Right renal pelvis (tissue), 4 donors: ENCODE results near the gene DCAKD. TPM values are rescaled to one million over a fixed set of nuclear protein-coding genes. Genes with fewer than 3 reads are reported as not detected.
"Not testable (repeated sequence)": the region's sequence is repeated elsewhere in the genome, so short reads cannot be mapped to it uniquely, and the experiment has no call there.

Source experiments
- DNase-seq, 4 donors: peaks; one replicate each; pipeline ENCODE4 v3.0.0-alpha.2; 2013; ENCODE audit warnings: low read depth in 4 of 4, low spot score in 3 of 4, missing footprints in 1 of 4
- polyA plus RNA-seq, 4 donors: library from polyadenylated mRNA; unstranded; fragments of 120-200 nt; gene quantifications; one replicate each; pipeline ENCODE4 v1.2.1, GENCODE V29; 2013; ENCODE audit not compliant: insufficient read length in 4 of 4

Gene DCAKD
- polyA plus RNA-seq, 4 donors = 49.7 to 59.9 (median 52.8) TPM

DNA sequence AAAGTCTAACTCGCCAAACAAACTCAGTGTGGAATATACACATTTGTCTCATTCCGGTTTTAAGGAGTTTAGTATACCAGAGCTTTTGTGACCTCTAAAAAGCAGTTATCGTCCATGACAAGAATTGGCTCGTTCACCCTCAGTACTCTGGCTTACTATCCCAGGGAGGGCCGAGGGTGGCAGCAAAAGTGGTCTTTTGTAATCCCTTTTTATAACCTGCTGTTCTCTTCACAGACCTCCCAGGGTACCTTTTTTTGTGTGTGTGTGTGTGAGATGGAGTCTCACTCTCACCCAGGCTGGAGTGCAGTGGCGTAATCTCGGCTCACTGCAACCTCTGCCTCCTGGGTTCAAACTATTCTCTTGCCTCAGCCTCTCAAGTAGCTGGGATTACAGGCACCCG is 18.6 kb upstream of the DCAKD start:
- no peak for DNase-seq

DNA sequence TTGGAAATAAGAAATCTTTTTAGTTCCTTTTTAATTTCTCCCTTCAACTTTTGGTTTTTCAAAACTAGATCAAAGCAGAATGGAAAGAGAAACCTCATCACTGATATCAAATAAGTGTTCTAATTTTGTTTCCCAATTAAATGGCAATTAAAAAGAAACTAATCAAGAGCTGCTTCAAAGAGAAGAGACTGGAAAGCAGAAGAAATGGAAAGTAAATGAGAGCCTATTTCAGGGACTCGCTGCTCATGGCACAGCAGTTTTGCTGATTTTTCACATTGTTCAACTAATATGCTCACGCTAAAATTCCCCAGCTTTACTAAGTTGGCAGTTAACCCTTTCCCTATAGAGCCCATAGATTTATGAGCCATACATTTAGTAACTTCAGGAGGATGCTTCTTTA is 16.2 kb upstream of the DCAKD start:
- no peak for DNase-seq

DNA sequence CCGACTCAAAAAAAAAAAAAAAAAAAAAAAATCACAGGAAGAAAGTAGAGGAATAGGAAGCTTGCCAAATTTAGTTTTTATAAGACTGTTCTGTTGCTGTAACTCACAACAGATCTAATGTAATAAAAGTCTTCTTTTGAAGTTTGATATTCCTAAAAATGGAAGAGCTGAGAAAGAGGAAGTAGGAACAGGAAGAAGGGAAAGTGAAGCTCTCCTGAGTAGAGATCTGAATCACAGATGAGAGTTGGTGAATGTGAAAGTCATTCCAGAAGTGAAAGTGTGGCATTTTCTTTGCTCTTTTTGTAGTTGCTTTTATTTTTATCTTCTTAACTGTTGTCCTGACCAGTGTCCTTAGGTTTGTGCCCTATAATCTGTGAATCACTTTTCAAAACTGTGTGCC is 11.8 kb upstream of the DCAKD start:
- no peak for DNase-seq

DNA sequence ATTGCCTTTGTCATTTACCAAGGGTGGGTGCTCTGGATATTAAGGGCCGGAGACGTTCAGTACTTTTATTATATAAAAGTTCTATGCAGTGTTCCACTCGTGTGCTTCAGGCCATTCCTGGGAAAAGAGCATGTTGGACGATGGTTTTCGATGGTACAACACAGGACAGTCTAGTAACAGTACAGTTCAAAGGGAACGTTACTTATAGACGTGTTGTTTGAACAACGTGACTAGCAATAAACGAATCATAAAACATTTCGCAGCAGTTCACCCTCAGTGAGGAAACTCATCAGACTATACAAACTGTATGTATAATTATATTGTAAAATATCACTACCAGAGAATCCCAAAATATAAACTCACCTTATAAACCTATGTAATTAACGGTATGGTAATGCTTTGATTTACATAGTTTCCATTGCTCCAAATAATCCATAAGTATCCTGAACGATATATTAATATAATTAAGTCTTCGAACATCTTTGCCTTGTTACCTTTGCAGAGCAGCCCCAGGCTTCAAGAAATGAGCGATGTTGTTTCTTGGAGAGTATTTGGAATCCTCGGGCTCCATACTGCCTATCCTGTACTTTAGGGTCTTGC is 10.3 kb upstream of the DCAKD start:
- DNase-seq = no peak

DNA sequence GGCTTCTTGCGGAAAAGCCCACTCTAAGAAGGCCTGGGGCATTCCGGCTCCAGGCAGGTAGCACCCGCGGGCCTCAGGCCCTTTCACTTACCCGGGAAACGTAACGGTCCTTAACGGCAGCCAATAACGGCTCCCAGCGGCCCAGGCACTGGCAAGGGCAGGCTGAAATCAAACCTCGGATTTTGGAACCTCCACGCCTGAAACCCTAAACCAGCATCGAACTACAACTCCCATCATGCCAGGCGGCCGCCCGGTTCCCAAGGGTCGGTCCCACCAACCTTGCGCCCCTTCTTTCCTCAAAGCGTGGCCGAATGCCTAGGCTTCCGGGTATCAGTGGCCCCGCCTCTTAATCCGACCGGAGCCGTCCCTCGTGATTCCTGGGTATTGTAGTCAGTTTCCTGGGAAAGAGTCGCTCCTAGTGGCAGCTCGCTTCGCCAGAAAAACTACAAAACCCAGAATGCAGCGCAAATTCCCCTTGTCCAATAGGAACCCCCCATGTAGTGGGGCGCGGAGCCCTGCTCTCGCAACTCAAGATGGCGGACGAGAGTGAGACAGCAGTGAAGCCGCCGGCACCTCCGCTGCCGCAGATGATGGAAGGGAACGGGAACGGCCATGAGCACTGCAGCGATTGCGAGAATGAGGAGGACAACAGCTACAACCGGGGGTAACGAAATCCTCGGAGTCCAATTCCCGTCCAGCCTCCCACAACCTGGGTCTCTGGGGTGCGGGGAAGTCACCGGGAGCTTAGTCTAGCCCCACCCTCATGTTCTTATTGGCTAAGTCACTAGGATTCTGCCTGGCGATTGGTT is 9.6 kb upstream of the DCAKD start, which contains the start of gene NMT1:
Gene NMT1 (plus strand): TSS at position 521 of the 809 bp plus-strand sequence. CDS start 13 bp downstream, at position 534.
- peak; percentile 99 to 100 (median 99) for DNase-seq

DNA sequence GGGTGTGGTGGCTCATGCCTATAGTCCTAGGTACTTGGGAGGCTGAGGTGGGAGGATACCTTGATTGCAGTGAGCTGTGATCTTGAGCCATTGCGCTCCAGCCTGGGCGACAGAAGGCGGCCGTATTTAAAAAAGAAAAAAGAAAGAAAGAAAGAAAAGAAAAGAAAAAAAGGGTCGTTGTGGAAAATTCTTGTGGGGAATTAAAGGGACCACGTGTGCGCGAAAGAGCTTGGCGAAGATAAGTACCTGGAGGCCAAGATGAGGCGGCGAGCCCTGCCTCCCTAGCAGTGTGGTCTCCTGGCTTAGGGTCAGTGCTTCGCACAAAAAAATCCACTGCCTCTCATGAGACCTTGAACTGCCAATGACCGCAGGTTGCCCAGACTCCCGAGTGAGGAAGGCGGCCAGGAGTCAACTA is 9.0 kb upstream of the DCAKD start:
- DNase-seq = no peak

DNA sequence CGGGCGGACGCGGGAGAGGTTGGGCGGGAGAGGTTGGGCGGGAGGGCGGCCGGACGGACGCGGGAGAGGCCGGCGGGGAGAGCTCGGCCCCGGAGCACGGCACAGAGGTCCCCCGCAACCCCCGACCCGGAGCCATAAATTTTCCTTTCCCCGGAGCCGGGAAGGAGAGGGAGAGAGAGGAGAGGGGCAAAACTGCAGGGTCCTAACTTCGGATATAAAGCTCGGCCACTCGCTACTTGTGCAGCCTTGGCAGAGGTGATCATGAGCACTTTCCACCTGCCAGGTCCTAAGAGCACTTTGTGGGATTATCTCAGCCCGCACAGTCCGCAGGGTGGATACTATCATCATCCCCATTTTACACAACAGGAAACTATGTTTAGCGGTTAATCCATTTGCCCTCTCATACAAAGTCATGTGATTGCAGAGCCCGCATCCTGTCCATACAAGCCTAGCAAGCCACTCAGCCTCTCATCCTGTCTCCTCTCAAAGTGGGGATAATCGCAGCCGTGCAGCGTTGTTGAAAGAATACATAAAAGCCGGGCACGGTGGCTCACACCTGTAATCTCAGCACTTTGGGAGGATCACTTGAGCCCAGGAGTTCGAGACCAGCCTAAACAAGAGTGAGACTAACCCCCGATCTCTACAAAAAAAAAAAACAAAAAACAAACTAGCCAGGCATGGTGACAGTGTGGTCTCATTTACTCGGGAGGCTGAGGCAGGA is 780 bp upstream of the DCAKD start:
- DNase-seq = no peak

DNA sequence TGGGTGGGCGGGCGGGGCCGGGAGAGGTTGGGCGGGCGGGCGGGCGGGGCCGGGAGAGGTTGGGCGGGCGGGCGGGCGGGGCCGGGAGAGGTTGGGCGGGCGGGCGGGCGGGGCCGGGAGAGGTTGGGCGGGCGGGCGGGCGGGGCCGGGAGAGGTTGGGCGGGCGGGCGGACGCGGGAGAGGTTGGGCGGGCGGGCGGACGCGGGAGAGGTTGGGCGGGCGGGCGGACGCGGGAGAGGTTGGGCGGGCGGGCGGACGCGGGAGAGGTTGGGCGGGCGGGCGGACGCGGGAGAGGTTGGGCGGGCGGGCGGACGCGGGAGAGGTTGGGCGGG is 254 bp upstream of the DCAKD start:
- DNase-seq = not testable (repeated sequence)

DNA sequence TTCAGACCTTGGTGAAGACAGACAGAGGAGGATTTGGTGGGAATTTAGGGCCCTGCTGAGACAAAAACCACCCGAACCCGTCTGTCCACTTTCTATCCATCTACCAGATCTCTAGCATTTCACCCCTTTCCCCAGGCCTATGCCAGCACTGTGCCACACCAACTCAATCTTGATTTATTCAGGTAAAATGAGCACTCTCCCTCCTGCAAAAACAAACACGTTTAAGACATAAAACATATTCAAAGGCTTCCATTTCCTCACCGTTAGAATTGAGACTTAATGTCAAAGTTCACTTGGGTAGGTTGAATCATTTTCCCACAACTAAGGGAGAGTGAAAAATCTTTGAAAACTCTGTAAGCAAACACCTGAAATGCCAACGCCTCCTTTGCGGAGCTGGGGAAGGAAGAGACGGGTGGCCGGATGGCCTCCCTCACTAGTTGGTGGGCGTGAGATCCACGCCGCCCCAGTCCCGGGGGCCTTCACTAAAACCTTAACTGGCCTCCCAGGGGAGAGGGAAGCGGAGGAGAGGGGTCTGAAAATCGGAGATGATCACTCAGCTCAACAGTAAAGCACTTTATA is 862 bp downstream of the DCAKD start:
- DNase-seq = no peak

DNA sequence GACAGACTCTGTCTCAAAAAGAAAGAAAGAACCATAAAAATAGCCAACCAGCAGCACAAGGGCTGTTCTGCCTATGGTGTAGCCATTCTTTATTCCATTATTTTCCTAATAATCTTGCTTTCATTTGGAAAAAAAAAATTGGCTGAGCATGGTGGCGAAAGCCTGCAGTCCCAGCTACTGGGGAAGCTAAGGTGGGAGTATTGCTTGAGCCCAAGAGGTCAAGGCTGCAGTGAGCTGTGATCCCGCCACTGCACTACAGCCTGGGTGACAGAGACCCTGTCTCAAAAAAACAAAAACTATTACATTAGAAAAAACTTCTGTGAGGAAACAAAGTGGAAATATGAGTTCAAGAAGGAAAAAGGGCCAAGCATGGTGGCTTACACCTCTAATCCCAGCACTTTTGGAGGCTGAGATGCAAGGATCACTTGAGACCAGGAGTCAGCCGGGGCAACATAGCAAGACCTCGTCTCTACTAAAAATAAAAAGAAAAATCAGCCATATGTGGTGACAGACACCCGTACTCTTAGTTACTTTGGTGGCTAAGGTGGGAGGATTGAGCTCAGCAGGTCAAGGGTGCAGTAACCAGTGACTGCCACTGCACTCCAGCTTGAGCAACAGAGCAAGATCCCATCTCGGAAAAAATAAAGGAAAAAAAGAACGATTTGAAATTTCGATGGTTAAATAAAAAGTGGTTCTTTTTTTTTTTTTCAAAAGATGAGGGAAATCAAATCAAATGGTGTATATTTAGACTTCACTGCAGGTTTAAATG is 2.5 kb downstream of the DCAKD start:
- no peak for DNase-seq

DNA sequence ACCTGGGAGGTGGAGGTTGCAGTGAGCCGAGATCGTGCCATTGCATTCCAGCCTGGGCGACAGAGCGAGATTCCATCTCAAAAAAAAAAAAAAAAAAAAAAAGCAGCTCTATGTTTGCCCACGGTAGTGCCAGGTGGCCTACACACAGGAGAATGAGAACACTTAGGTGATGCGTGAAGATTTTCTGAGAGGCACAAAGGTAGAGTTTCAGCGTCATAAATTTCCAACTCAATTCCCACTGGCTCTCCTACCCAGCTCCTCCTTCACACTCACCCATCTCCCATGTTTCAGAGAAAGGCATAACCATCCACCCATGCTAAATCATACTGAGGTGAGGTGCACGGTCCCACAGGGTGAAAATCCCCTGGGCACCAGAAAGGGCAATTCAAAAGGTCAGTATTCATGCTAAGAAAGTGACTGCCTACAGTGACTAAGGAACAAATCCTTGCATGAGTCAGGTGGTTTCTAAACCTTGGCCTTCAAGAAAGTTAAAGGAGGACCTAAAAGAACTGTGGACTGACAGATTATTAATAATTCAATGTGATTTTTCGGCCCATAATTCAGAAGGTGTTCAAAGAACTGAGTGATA is 4.8 kb downstream of the DCAKD start:
- no peak for DNase-seq

DNA sequence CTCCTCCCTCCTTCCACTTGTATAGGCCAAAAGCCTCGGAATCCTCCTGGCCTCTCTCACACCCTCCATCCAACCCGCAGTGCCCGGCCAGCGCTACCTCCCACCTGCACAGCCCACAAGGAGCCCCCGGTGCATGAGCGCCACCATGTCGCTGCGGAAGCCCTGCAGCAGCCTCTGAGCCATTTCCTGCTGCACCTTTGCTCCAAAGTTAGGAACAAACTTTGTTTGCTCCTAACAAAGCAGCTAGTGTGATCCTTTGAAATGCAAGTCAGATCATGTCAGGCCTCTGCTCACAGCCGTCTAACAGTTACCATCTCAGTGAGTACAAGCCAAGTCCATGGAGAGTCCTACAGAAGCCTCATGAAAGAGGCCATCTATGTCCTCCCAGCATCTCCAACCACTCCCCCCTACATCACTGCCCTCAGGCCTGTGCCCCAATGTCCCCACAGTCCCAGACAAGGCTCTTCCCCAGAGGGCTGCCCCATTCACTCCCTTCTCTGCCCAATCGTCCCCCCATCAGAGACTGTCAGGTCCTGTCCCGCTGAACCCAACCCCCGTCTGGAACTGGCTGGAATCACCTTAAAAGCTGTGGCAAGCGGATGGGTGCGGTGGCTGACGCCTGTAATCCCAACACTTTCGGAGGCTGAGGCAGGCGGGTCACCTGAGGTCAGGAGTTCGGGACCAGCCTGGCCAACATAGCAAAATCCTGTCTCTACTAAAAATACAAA is 7.5 kb downstream of the DCAKD start:
- DNase-seq = no peak

DNA sequence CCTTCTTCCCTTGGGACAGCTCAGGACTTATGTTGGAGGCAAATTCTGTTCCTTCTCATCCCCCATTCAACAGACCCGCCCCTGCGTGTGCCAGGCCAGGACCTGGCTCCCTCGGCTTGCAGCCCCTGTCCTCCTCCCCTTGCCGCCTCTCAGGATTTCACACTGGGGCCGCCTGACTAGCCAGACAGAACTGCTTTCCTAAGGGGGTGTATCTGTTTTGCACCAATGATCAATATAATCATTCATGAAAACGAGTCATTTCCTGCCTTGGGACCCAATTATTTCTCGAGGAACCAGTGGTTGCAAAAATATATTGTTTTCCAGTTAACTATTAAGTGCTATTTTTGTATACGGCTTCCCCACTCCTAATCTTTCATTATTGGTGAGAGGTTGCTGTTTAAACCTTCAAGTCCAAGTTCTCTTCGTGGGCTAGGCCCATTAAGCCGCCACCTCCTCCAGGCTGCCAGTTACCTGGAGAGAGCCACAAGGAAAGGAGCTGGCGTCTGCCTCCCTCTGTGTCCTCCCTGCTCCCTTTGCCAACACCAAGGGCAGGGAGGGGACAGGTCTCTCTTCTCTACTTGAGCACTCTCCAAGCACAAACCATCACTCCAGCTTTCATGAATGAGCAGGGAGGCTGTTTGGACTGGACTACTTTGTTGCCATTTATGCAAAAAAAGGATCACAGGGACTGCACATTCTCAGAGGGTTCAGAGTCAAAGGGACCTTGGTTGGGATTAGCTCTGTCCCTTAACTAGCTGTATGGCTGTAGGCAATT is 8.9 kb downstream of the DCAKD start:
- DNase-seq = no peak

DNA sequence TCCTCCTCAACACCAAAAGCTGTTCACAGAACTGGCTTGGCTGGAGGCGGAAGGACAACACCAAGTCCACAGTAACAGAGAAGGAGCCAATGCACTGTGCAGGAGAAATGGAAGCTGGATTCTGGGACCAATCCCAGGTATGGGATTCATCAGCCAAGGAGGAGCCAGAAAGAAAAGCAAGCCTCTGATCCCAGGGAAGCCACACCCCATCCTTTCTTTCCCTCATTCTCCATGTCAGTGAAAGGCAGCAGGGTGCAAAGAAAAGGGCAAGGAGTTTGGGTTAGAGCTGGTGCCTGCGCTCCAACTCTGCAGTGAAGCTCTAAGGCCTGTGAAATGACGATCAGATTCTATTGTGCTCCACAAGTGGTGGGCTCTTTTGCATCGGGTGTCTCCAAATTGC is 11.0 kb downstream of the DCAKD start:
- no peak for DNase-seq

DNA sequence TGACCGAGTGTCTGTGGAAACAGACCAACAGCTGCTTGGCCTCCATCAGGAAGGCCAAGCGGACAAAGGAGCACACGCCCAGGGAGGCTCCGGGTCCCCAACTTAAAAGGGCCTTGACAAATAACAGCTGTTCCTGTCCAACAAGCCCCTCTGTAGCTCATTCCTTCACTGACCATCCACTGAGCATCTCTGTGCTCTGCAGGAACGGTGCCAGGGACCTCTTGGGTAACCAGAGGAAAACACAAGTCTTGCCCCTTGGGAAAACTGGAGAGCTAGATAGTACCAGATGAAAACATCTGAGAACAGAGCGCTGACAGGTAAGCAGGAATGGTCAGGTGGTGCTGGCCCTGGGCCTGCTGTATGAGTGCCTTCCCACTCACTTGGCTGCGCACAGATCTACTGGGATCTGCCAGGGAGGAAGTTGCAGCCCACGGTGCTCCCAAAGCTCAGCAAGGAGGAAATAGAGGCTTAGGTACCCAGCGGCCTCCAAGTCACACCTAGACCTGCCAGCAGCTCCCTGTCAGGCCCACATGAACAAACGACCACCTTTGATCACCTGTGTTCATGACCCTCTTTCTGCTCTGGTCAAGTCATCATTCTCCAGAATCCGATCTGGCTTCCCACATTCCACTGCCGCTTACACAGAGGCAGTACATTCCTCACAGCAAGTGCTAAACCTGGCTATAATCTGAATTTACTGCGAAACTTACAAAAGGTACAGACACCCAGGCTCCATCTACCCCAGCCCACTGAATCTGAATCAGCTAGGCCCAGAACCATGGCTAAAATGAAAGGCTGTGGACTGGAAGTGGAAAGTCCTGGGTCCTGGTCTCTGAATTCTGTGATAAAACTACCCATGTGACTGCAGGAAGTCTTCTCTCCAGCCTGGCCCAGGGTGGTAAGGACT is 12.5 kb downstream of the DCAKD start:
- DNase-seq = no peak

DNA sequence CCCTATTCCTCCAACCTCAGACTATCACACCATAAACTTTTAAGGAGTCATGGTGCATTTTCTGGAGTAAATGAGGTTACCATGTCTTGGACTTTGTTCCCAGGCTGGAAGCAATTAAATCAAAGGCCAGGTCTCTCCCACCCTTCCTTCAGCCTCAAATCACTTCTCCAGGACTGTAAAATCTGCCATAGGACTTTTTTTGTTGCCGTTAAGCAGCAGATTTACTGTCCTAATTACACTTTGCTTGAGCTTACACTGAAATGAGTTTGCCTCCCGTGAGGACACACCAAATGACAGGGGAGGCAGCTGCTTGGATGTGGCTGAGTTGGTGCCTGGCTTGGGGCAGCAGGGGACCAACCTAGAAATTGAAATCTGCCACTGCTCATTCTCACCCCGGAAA is 14.7 kb downstream of the DCAKD start:
- DNase-seq = no peak

DNA sequence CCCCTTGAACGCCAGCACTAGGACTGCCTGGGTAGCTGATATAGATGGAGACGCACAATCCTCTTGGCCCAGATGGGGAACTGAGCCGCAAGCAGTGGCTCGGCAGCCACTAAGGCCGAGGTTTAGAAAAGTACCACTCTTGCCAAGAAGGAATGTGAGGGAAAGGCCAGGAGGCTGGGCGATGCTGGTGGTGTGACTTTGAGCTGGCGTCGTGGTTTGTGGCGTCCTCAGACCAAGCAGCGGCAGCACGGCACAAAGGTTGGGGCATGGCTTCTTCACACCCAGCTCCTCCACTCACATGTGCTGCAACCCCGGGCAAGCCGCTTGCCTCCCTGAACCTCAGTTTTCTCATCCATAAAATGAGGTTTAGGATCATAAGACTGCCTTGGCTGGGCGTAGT is 15.6 kb downstream of the DCAKD start:
- DNase-seq = no peak

DNA sequence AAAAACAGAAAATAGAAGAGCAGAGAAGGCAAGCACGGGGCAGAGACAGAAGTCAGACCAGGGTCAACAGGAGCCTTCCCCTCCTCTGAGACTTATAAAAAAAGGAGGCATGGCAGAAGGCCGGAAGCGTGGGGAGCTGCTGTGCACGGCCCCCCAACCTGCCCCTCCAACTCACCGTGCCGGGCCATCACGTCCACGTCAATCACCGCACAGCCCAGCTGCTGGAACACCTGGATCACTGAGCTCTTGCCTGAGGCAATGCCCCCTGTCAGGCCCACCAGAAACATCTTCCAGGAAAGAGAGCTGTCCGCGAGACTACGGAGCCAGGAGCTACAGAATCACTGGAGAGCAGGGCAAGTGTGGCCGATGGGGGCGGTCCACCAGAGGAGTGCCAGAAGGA is 16.8 kb downstream of the DCAKD start:
- DNase-seq = no peak
